HEK293 (cell line): Measurements from ENCODE around the gene HCFC1.

Source experiments
- CTCF ChIA-PET: fragments of 350-600 bp; formaldehyde crosslinking; extraction: SDS; loops from one replicate; lab custom pipeline; 2021; ENCODE audit warnings: antibody characterized with exemption; lab: Yijun Ruan, JAX
- POLR2A ChIA-PET: fragments of 300-600 bp; formaldehyde crosslinking; extraction: SDS; loops from one replicate; lab custom pipeline; 2020; ENCODE audit warnings: antibody characterized with exemption, inconsistent platforms; lab: Yijun Ruan, JAX
- H3K27ac ChIP-seq: fragments of 200-500 bp; sonication (Bioruptor generic); 2 replicates; pipeline ENCODE4 v1.5.1; 2014; ENCODE audit warnings: low read depth, low read length, control low read depth, inconsistent platforms; ENCODE audit errors: extremely low read depth
- H3K36me3 ChIP-seq, 2 experiments: fragments of 200-500 bp in 1 of 2; sonication (Bioruptor generic) in 1 of 2; 1 replicate in 1 of 2; 2 replicates in 1 of 2; pipeline ENCODE4 v1.5.1; 2014 to 2017; ENCODE audit warnings: inconsistent platforms in 2 of 2, low read length in 2 of 2; ENCODE audit not compliant: control insufficient read depth in 2 of 2, insufficient read depth in 1 of 2
- H3K4me1 ChIP-seq: fragments of 200-500 bp; sonication (Bioruptor generic); 2 replicates; pipeline ENCODE4 v1.5.1; 2014; ENCODE audit warnings: mild to moderate bottlenecking, low read length, inconsistent platforms; ENCODE audit not compliant: control insufficient read depth, insufficient read depth
- H3K4me3 ChIP-seq: 2 replicates; pipeline ENCODE4 v1.5.1; 2011; ENCODE audit warnings: low read depth, mild to moderate bottlenecking, control low read depth, low read length, moderate library complexity
- H3K9me3 ChIP-seq: fragments of 200-500 bp; sonication (Bioruptor generic); 2 replicates; pipeline ENCODE4 v1.5.1; 2014; ENCODE audit warnings: low read depth, low read length, inconsistent platforms; ENCODE audit not compliant: control insufficient read depth, insufficient read depth
- EGR2 ChIP-seq: fragments of 450-650 bp; formaldehyde crosslinking; IDR thresholded peaks from 2 replicates; pipeline ENCODE4 v1.5.1; 2016; ENCODE audit warnings: low read depth, missing biosample characterization, missing genetic modification characterization
- IKZF3 ChIP-seq: fragments of 450-650 bp; IDR thresholded peaks from 2 replicates; pipeline ENCODE4 v1.5.0; 2018; ENCODE audit warnings: missing biosample characterization, mild to moderate bottlenecking, missing genetic modification characterization, moderate library complexity
- PRDM2 ChIP-seq: fragments of 450-650 bp; formaldehyde crosslinking; IDR thresholded peaks from 2 replicates; pipeline ENCODE4 v1.5.1; 2016; ENCODE audit warnings: missing biosample characterization, missing genetic modification characterization, borderline replicate concordance
- REPIN1 ChIP-seq: fragments of 450-650 bp; formaldehyde crosslinking; IDR thresholded peaks from 2 replicates; pipeline ENCODE4 v1.5.1; 2017; ENCODE audit warnings: missing biosample characterization, missing genetic modification characterization, low read depth
- ZNF174 ChIP-seq: fragments of 450-650 bp; formaldehyde crosslinking; IDR thresholded peaks from 2 replicates; pipeline ENCODE4 v1.5.0; 2017; ENCODE audit warnings: missing biosample characterization, mild to moderate bottlenecking, missing genetic modification characterization
- ZNF19 ChIP-seq: fragments of 450-650 bp; formaldehyde crosslinking; IDR thresholded peaks from 2 replicates; pipeline ENCODE4; 2016; ENCODE audit warnings: missing biosample characterization, missing genetic modification characterization, low read depth
- ZNF280D ChIP-seq: fragments of 450-650 bp; formaldehyde crosslinking; IDR thresholded peaks from 2 replicates; pipeline ENCODE4 v1.5.1; 2016; ENCODE audit warnings: missing biosample characterization, missing genetic modification characterization
- ZNF341 ChIP-seq: fragments of 450-650 bp; formaldehyde crosslinking; IDR thresholded peaks from 2 replicates; pipeline ENCODE4; 2016; ENCODE audit warnings: low read depth, missing biosample characterization, missing genetic modification characterization
- ZNF549 ChIP-seq: fragments of 450-650 bp; IDR thresholded peaks from 2 replicates; pipeline ENCODE4 v1.5.1; 2018; ENCODE audit warnings: missing biosample characterization, missing genetic modification characterization, mild to moderate bottlenecking, inconsistent platforms, moderate library complexity
- ZNF660 ChIP-seq: fragments of 450-650 bp; IDR thresholded peaks from 2 replicates; pipeline ENCODE4 v1.5.1; 2018; ENCODE audit warnings: missing biosample characterization, mild to moderate bottlenecking, missing genetic modification characterization
- ZNF785 ChIP-seq: fragments of 450-650 bp; formaldehyde crosslinking; IDR thresholded peaks from 2 replicates; pipeline ENCODE4 v1.5.1; 2016; ENCODE audit warnings: missing biosample characterization, missing genetic modification characterization
- TF ChIP-seq, protein P1 (sequence below): fragments of 450-650 bp; formaldehyde crosslinking; IDR thresholded peaks from 2 replicates; pipeline ENCODE4 v1.5.1; 2016; ENCODE audit warnings: missing biosample characterization, missing genetic modification characterization

The HCFC1 gene

DNA sequence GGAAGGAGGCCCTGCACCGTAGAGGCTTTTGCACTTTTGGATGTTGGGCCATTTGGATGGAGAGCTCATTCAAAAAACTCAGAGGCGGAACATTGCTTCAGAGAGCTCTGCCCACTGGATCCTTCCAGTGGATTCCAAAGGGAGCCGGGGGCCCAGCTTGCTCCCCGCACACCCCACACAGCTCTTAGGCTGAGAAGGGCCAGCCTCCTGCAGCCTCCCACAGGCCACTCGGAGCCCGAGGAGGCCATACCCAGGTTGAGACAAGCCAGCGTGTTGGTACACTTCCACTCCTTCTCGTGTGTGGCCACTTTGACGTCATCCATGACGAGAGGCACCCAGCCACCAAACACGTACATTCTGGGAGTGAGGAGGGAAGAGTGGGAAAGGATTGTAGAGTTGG, 10.3 kb downstream of the HCFC1 start:
- no peak overlapping the region for H3K4me3 ChIP-seq
- POLR2A ChIA-PET = interaction anchor here (0.9 to 2.0 kb wide), 3 partner anchors 10 to 38 kb away, joined by 3 to 13 read pairs (median 4); partner anchors contain the start of gene HCFC1
- TF ChIP-seq IKZF3 (tag by site-specific recombination) = no peak
- no peak for TF ChIP-seq PRDM2 (tag by site-specific recombination)
- TF ChIP-seq, protein P1, sequence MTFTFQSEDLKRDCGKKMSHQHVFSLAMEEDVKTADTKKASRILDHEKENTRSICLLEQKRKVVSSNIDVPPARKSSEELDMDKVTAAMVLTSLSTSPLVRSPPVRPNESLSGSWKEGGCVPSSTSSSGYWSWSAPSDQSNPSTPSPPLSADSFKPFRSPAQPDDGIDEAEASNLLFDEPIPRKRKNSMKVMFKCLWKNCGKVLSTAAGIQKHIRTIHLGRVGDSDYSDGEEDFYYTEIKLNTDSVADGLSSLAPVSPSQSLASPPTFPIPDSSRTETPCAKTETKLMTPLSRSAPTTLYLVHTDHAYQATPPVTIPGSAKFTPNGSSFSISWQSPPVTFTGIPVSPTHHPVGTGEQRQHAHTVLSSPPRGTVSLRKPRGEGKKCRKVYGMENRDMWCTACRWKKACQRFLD (tag by site-specific recombination) = no peak
- TF ChIP-seq ZNF549 (tag by site-specific recombination) = no peak
- no peak for TF ChIP-seq ZNF280D (tag by site-specific recombination)
- TF ChIP-seq ZNF785 (tag by site-specific recombination) = no peak
- no peak for TF ChIP-seq REPIN1
- TF ChIP-seq ZNF660 (tag by site-specific recombination) = no peak
- H3K27ac ChIP-seq = no peak overlapping the region
- H3K9me3 ChIP-seq = no peaks in the 10 kb centered on the region
- H3K36me3 ChIP-seq = peaks cover 39 to 97% of the 10 kb centered on the region in 2 experiments
- no peaks in the 10 kb centered on the region for H3K4me1 ChIP-seq
- CTCF ChIA-PET = interaction anchor here (0.5 to 2.0 kb wide), 5 partner anchors 9 to 1003 kb away, joined by 3 to 10 read pairs (median 3); partner anchors contain the start of gene DUSP9

DNA sequence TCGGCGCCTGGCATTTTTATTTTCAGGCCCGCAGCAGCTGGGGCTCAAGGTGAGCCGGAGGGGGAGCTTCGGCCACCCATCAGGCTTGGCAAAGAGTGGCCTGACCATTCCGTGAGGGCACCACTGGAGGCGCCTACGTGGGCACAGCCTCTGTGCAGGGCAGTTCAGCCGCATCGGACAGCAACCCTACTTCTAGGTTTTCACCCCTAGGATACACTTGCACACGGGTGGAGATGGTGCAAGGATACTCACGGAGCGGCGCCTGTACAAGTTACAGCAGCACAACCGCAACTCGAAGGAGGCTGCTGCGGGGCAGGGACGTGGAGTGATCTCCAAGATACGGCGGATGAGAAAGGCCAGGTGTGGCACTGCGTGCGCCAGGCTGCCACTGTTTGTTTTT, 10.8 kb downstream of the HCFC1 start:
- Histone ChIP-seq H3K36me3 (peaks cover 39 to 100% of the 10 kb centered on the region in 2 experiments), H3K27ac (no peak overlapping the region), H3K4me3 (no peak overlapping the region), H3K9me3 (no peaks in the 10 kb centered on the region), H3K4me1 (no peaks in the 10 kb centered on the region)
- ChIA-PET CTCF (interaction anchor here (0.5 to 2.0 kb wide), 4 partner anchors 8 to 1002 kb away, joined by 3 to 10 read pairs (median 4); partner anchors contain the start of gene DUSP9), POLR2A (interaction anchor here (2.0 kb wide), 1 partner anchor 10 kb away, joined by 13 read pairs; the partner anchor contains the start of gene HCFC1)
- TF ChIP-seq ZNF174 = no peak
- TF ChIP-seq, all 188 proteins: peak for 0

DNA sequence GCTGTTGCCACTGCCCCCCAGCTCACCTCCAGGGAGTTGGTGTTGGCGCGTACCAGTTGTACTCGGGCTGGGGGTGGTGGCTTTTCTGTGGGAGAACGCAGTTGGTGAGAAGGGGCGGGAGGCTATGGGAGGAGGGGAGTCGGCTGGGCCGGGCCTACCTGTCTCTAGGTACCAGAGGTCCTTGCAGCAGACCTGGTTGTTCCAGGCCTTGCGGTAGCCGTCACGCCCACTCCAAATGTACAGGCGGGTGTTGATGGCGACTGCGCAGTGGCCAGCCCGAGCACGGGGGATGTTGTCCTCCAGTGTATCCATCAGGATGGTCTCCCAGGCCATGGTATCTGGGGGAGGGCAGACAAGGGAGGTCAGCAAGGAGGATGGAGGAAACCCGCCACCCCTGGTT, 11.5 kb downstream of the HCFC1 start:
- Histone ChIP-seq H3K9me3 (no peaks in the 10 kb centered on the region), H3K27ac (no peak overlapping the region), H3K36me3 (peaks cover 39 to 100% of the 10 kb centered on the region in 2 experiments), H3K4me1 (no peaks in the 10 kb centered on the region), H3K4me3 (no peak overlapping the region)
- CTCF ChIA-PET = interaction anchor here (2.9 kb wide), 1 partner anchor 13 kb away, joined by 10 read pairs; no protein-coding TSS in a partner anchor
- POLR2A ChIA-PET = no interaction called here
- no peak for TF ChIP-seq ZNF19
- TF ChIP-seq EGR2 (tag by site-specific recombination) = 0 out of 2 replicates have a peak, but pooled peaks have one; percentile 14
- 0 out of 2 replicates have a peak, but pooled peaks have one; percentile 11 for TF ChIP-seq ZNF341 (tag by site-specific recombination)
